SU-DHL-6 (cell line): ENCODE measurements around the gene PDE8B.

ENCODE experiments used
- EZH2phosphoT487 ChIP-seq: fragments of 200-600 bp; sonication (generic), shearing (Covaris generic); conservative IDR thresholded peaks from 2 replicates; pipeline ENCODE4 v1.6.1; 2018; ENCODE audit warnings: mild to moderate bottlenecking, antibody characterized with exemption, low read length, moderate library complexity, mixed read lengths
- TF ChIP-seq, protein P1 (sequence below): fragments of 200-600 bp; sonication (generic); IDR thresholded peaks from one replicate; pipeline ENCODE4 v1.5.1; 2017; ENCODE audit warnings: antibody characterized with exemption, mild to moderate bottlenecking, low read length, moderate library complexity; ENCODE audit not compliant: insufficient read depth, poor library complexity, severe bottlenecking

DNA sequence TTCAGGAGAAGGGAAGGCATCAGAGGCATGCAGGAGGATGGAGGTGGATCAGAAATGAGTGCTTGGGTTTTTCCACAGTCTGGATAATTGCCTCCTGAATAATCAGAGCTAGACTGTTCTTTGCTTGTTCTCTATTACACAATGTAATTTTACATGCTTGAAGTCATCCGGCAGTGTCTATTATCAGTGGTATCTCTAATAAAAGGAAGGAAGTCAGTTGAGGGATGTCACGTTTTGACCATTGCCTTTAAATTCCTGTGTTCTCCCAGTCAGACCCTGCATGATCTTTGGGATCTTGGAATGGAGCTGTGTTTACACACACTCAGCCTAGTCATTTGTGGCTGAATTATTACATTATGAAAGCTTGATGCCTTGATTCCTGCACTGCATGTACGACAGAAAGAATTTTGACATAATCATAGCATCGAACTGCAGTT, 91.0 kb downstream of the PDE8B start:
- TF ChIP-seq, protein P1, sequence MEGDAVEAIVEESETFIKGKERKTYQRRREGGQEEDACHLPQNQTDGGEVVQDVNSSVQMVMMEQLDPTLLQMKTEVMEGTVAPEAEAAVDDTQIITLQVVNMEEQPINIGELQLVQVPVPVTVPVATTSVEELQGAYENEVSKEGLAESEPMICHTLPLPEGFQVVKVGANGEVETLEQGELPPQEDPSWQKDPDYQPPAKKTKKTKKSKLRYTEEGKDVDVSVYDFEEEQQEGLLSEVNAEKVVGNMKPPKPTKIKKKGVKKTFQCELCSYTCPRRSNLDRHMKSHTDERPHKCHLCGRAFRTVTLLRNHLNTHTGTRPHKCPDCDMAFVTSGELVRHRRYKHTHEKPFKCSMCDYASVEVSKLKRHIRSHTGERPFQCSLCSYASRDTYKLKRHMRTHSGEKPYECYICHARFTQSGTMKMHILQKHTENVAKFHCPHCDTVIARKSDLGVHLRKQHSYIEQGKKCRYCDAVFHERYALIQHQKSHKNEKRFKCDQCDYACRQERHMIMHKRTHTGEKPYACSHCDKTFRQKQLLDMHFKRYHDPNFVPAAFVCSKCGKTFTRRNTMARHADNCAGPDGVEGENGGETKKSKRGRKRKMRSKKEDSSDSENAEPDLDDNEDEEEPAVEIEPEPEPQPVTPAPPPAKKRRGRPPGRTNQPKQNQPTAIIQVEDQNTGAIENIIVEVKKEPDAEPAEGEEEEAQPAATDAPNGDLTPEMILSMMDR, result no peak
- no peak for TF ChIP-seq EZH2phosphoT487
